Measurements from ENCODE around the gene F8. TPM values are rescaled to one million over a fixed set of nuclear protein-coding genes. Genes with fewer than 3 reads are reported as not detected.

The F8 gene
- polyA plus RNA-seq, 1 donor from 2014 or later, result 2.1 TPM

- H3K36me3 ChIP-seq (ENCODE audit: insufficient read depth, low read length), result no peaks in the 10 kb centered on the region
- no peaks in the 10 kb centered on the region for H3K9me2 ChIP-seq (ENCODE audit: insufficient read depth, low read length)
- TF ChIP-seq POLR2AphosphoS5 (IDR thresholded peaks at IDR 0.05), result no peak
- no peaks in the 10 kb centered on the region for H3K9me3 ChIP-seq (ENCODE audit: low read length)
- H2AFZ ChIP-seq (ENCODE audit: low read depth, low read length), result no peak overlapping the region
- no peaks in the 10 kb centered on the region for H3F3A ChIP-seq (ENCODE audit: insufficient read depth, low read length, poor library complexity, severe bottlenecking)
- no peak overlapping the region for H3K27ac ChIP-seq (ENCODE audit: low read length)
- peak overlapping the region; percentile 77 for H3K4me3 ChIP-seq (ENCODE audit: low read length)
- H3K27me3 ChIP-seq (ENCODE audit: insufficient read depth, low read depth, low read length), result peaks cover 11% of the 10 kb centered on the region
- H3K9ac ChIP-seq (ENCODE audit: low read length), result peak overlapping the region; percentile 53
- H3K79me2 ChIP-seq (replicated peaks; ENCODE audit: insufficient read depth, low read length), result no peaks in the 10 kb centered on the region
- peak overlapping the region; percentile 30 for H3K4me2 ChIP-seq (ENCODE audit: low read length)
- no peaks in the 10 kb centered on the region for H4K20me1 ChIP-seq (ENCODE audit: insufficient read depth)
Measured at GRCh38 chrX:154804261-154804956, 218.1 kb downstream of the F8 start.

GRCh38 chrX:154802947-154803346 is 219.6 kb downstream of the F8 start:
- peaks cover 11% of the 10 kb centered on the region for H3K27me3 ChIP-seq (ENCODE audit: insufficient read depth, low read depth, low read length)
- H4K20me1 ChIP-seq (ENCODE audit: insufficient read depth), result no peaks in the 10 kb centered on the region
- no peak overlapping the region for H3K9ac ChIP-seq (ENCODE audit: low read length)
- H3K4me2 ChIP-seq (ENCODE audit: low read length), result no peak overlapping the region
- no peaks in the 10 kb centered on the region for H3F3A ChIP-seq (ENCODE audit: insufficient read depth, low read length, poor library complexity, severe bottlenecking)
- no peaks in the 10 kb centered on the region for H3K9me2 ChIP-seq (ENCODE audit: insufficient read depth, low read length)
- no peak overlapping the region for H3K4me3 ChIP-seq (ENCODE audit: low read length)
- no peaks in the 10 kb centered on the region for H3K9me3 ChIP-seq (ENCODE audit: low read length)
- H3K79me2 ChIP-seq (replicated peaks; ENCODE audit: insufficient read depth, low read length), result no peaks in the 10 kb centered on the region
- no peak overlapping the region for H2AFZ ChIP-seq (ENCODE audit: low read depth, low read length)
- no peaks in the 10 kb centered on the region for H3K36me3 ChIP-seq (ENCODE audit: insufficient read depth, low read length)
- TF ChIP-seq EP300 (conservative IDR thresholded peaks at IDR 0.05; ENCODE audit: poor library complexity, severe bottlenecking), result no peak
- TF ChIP-seq EZH2 (IDR thresholded peaks at IDR 0.05; ENCODE audit: borderline replicate concordance, insufficient read depth, low read length, poor library complexity, severe bottlenecking), result no peak
- TF ChIP-seq RAD21 (conservative IDR thresholded peaks at IDR 0.05), result no peak
- TF ChIP-seq POLR2AphosphoS5 (IDR thresholded peaks at IDR 0.05), result no peak
- TF ChIP-seq CTCF (IDR thresholded peaks at IDR 0.05; ENCODE audit: poor library complexity, severe bottlenecking), result no peak
- TF ChIP-seq TAF1 (IDR thresholded peaks at IDR 0.05; ENCODE audit: low read depth), result no peak
- TF ChIP-seq MXI1 (conservative IDR thresholded peaks at IDR 0.05; ENCODE audit: poor library complexity, severe bottlenecking), result no peak
- no peak for TF ChIP-seq SMC3 (conservative IDR thresholded peaks at IDR 0.05; ENCODE audit: poor library complexity)
- no peak for TF ChIP-seq REST (IDR thresholded peaks at IDR 0.05; ENCODE audit: borderline replicate concordance)
- no peak overlapping the region for H3K27ac ChIP-seq (ENCODE audit: low read length)
